ENCODE results near the gene CREM.

Gene CREM

DNA sequence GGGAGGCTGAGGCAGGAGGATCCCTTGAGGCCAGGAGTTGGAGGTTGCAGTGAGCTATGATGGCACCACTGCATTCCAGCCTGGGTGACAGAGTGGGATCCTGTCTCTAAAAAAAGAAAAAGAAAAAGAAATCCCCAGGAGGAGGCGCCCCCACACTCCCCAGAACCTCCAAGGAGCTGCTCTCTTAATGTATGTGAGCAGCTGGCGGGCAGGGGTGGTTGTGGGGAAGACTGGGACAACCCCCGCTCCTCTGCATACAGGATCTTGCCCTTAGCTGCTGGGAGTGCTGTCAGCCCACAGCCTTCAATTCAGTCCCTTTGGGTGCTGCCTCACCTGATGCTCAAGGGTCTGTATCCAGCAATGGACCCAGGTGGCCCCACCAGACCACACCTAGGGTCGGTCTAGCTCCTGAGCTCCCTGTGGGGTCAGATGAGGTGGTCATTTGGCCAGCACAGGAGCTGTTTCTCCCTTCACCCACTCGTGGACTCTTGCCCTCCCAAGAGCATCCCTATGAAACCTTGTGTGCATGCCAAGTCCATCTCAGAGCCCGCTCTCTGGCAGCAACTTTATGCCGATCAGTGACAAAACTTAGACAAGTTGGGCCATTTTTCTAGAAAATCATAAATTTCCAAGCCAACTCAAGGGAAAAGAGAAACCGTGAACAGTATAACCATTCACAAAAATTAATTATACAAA, 97.5 kb downstream of the CREM start:
- H4K20me1 ChIP-seq (ENCODE audit: insufficient read depth, low read length, poor library complexity, severe bottlenecking), result no peaks in the 10 kb centered on the region
- H2AFZ ChIP-seq (ENCODE audit: low read length), result no peak overlapping the region
- H3K4me3 ChIP-seq (ENCODE audit: low read length, poor library complexity, severe bottlenecking), result no peak overlapping the region
- H3K36me3 ChIP-seq (ENCODE audit: insufficient read depth, low read length), result no peaks in the 10 kb centered on the region
- no peaks in the 10 kb centered on the region for H3F3A ChIP-seq (ENCODE audit: low read depth)
- H3K79me2 ChIP-seq (ENCODE audit: insufficient read depth, low read length), result no peaks in the 10 kb centered on the region
- H3K4me2 ChIP-seq (ENCODE audit: low read depth, low read length, poor library complexity, severe bottlenecking), result no peak overlapping the region
- H3K9me2 ChIP-seq (replicated peaks; ENCODE audit: low read depth, low read length), result no peaks in the 10 kb centered on the region
- no peaks in the 10 kb centered on the region for H3K27me3 ChIP-seq (ENCODE audit: insufficient read depth, low read length, poor library complexity, severe bottlenecking)
- no peak overlapping the region for H3K9ac ChIP-seq (ENCODE audit: low read depth, low read length, poor library complexity, severe bottlenecking)
- H3K9me3 ChIP-seq (ENCODE audit: insufficient read depth, low read depth, low read length), result no peaks in the 10 kb centered on the region
- H3K4me1 ChIP-seq (ENCODE audit: insufficient read depth, low read length, poor library complexity, severe bottlenecking), result no peaks in the 10 kb centered on the region
- no peak for TF ChIP-seq EZH2phosphoT487 (IDR thresholded peaks at IDR 0.05; ENCODE audit: borderline replicate concordance)
- TF ChIP-seq, protein P1, sequence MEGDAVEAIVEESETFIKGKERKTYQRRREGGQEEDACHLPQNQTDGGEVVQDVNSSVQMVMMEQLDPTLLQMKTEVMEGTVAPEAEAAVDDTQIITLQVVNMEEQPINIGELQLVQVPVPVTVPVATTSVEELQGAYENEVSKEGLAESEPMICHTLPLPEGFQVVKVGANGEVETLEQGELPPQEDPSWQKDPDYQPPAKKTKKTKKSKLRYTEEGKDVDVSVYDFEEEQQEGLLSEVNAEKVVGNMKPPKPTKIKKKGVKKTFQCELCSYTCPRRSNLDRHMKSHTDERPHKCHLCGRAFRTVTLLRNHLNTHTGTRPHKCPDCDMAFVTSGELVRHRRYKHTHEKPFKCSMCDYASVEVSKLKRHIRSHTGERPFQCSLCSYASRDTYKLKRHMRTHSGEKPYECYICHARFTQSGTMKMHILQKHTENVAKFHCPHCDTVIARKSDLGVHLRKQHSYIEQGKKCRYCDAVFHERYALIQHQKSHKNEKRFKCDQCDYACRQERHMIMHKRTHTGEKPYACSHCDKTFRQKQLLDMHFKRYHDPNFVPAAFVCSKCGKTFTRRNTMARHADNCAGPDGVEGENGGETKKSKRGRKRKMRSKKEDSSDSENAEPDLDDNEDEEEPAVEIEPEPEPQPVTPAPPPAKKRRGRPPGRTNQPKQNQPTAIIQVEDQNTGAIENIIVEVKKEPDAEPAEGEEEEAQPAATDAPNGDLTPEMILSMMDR (conservative IDR thresholded peaks at IDR 0.05; ENCODE audit: low read length), result no peak

DNA sequence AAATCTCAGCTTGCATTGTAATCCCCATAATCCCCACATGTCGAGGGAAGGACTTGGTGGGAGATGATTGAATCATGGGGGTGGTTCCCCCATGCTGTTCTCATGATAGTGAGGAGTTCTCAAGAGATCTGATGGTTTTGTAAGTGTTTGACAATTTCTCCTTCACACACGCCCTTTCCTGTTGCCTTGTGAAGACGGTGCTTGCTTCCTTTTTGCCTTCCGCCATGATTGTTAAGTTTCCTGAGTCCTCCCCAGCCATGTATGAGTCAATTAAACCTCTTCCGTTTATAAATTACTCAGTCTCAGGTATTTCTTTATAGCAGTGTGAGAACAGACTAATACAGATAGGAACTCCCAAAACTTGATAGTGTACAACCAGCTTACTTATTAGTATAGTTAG, 98.6 kb downstream of the CREM start:
- Histone ChIP-seq H3K4me2 (ENCODE audit: low read depth, low read length, poor library complexity, severe bottlenecking) (no peak overlapping the region), H3K9ac (ENCODE audit: low read depth, low read length, poor library complexity, severe bottlenecking) (no peak overlapping the region), H3K4me3 (ENCODE audit: low read length, poor library complexity, severe bottlenecking) (no peak overlapping the region), H3K9me3 (ENCODE audit: insufficient read depth, low read depth, low read length) (no peaks in the 10 kb centered on the region), H3K79me2 (ENCODE audit: insufficient read depth, low read length) (no peaks in the 10 kb centered on the region), H3F3A (ENCODE audit: low read depth) (no peaks in the 10 kb centered on the region), H2AFZ (ENCODE audit: low read length) (no peak overlapping the region), H3K27me3 (ENCODE audit: insufficient read depth, low read length, poor library complexity, severe bottlenecking) (no peaks in the 10 kb centered on the region), H3K4me1 (ENCODE audit: insufficient read depth, low read length, poor library complexity, severe bottlenecking) (no peaks in the 10 kb centered on the region), H3K9me2 (replicated peaks; ENCODE audit: low read depth, low read length) (no peaks in the 10 kb centered on the region), H3K36me3 (ENCODE audit: insufficient read depth, low read length) (no peaks in the 10 kb centered on the region), H4K20me1 (ENCODE audit: insufficient read depth, low read length, poor library complexity, severe bottlenecking) (no peaks in the 10 kb centered on the region)
- TF ChIP-seq EZH2phosphoT487 (IDR thresholded peaks at IDR 0.05; ENCODE audit: borderline replicate concordance), result no peak
- TF ChIP-seq, protein P1 (conservative IDR thresholded peaks at IDR 0.05; ENCODE audit: low read length), result no peak

DNA sequence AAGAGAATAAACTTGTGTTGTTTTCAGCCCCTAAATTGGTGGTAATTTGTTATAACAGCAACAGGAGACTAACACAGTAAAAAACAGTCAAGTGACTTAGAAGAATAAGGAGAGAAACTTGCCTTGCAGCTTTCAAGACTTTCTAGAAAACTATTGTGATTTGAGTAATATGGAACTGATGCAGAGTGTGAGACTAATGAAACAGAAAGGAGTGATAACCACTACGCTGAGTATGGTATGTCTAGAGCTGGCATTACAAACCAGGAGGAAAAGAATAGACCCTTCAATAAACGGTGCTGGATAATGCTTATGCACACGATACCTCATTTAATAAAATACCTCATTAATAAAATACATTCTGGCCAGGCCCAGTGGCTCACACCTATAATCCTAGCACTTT, 99.9 kb downstream of the CREM start:
- H3K4me3 ChIP-seq (ENCODE audit: low read length, poor library complexity, severe bottlenecking), result no peak overlapping the region
- no peaks in the 10 kb centered on the region for H4K20me1 ChIP-seq (ENCODE audit: insufficient read depth, low read length, poor library complexity, severe bottlenecking)
- TF ChIP-seq, protein P1 (conservative IDR thresholded peaks at IDR 0.05; ENCODE audit: low read length), result no peak
- no peak for TF ChIP-seq EZH2phosphoT487 (IDR thresholded peaks at IDR 0.05; ENCODE audit: borderline replicate concordance)
- no peaks in the 10 kb centered on the region for H3K36me3 ChIP-seq (ENCODE audit: insufficient read depth, low read length)
- no peak overlapping the region for H3K9ac ChIP-seq (ENCODE audit: low read depth, low read length, poor library complexity, severe bottlenecking)
- H3K9me3 ChIP-seq (ENCODE audit: insufficient read depth, low read depth, low read length), result no peaks in the 10 kb centered on the region
- H3K27me3 ChIP-seq (ENCODE audit: insufficient read depth, low read length, poor library complexity, severe bottlenecking), result no peaks in the 10 kb centered on the region
- no peaks in the 10 kb centered on the region for H3K9me2 ChIP-seq (replicated peaks; ENCODE audit: low read depth, low read length)
- no peak overlapping the region for H2AFZ ChIP-seq (ENCODE audit: low read length)
- no peaks in the 10 kb centered on the region for H3K79me2 ChIP-seq (ENCODE audit: insufficient read depth, low read length)
- no peaks in the 10 kb centered on the region for H3F3A ChIP-seq (ENCODE audit: low read depth)
- H3K4me2 ChIP-seq (ENCODE audit: low read depth, low read length, poor library complexity, severe bottlenecking), result no peak overlapping the region
- no peaks in the 10 kb centered on the region for H3K4me1 ChIP-seq (ENCODE audit: insufficient read depth, low read length, poor library complexity, severe bottlenecking)

All from Loucy (cell line).